A549 (cell line): ENCODE measurements around the gene HEXIM2. TPM values are rescaled to one million over a fixed set of nuclear protein-coding genes. Genes with fewer than 3 reads are reported as not detected.

Experiments used
- BHLHE40 ChIP-seq: IDR thresholded peaks from 2 replicates; pipeline ENCODE4 v1.6.1; 2012; ENCODE audit warnings: low read depth, low read length, inconsistent platforms
- CHD4 ChIP-seq: fragments of 200-600 bp; sonication (generic); IDR thresholded peaks from 2 replicates; pipeline ENCODE4 v1.6.1; 2016; ENCODE audit warnings: antibody characterized with exemption, mild to moderate bottlenecking, borderline replicate concordance
- EHF ChIP-seq: fragments of 250-450 bp; sonication (Bioruptor Pico); IDR thresholded peaks from 2 replicates; pipeline ENCODE4 v1.5.0; 2020; ENCODE audit warnings: mild to moderate bottlenecking
- EHMT2 ChIP-seq: fragments of 200-600 bp; sonication (generic); IDR thresholded peaks from 2 replicates; pipeline ENCODE4 v1.6.1; 2016; ENCODE audit warnings: antibody characterized with exemption, low read depth, mild to moderate bottlenecking, moderate library complexity
- FOSB ChIP-seq: fragments of 250-450 bp; sonication (Bioruptor Pico); IDR thresholded peaks from 2 replicates; pipeline ENCODE4 v1.5.0; 2020; ENCODE audit warnings: mild to moderate bottlenecking, moderate library complexity
- HDAC2 ChIP-seq: fragments of 200-600 bp; sonication (generic); IDR thresholded peaks from 2 replicates; pipeline ENCODE4 v1.6.1; 2016
- HES2 ChIP-seq: fragments of >200 bp; sonication (Bioruptor Twin); formaldehyde crosslinking; IDR thresholded peaks from 2 replicates; pipeline ENCODE4 v1.6.1; 2016
- HOXA7 ChIP-seq: fragments of 250-450 bp; sonication (Bioruptor Pico); IDR thresholded peaks from 2 replicates; pipeline ENCODE4 v1.5.0; 2020; ENCODE audit warnings: mild to moderate bottlenecking, moderate library complexity
- HOXB5 ChIP-seq: fragments of 250-450 bp; sonication (Bioruptor Pico); IDR thresholded peaks from 2 replicates; pipeline ENCODE4 v1.5.0; 2020; ENCODE audit warnings: mild to moderate bottlenecking, moderate library complexity
- JUNB ChIP-seq: fragments of >200 bp; sonication (Bioruptor Twin); formaldehyde crosslinking; IDR thresholded peaks from 2 replicates; pipeline ENCODE4 v1.6.1; 2016
- MAFK ChIP-seq: fragments of 450-650 bp; IDR thresholded peaks from 2 replicates; pipeline ENCODE4 v1.6.1; 2014; ENCODE audit not compliant: partially characterized antibody
- NFE2L2 ChIP-seq: fragments of 150-350 bp; conservative IDR thresholded peaks from 2 replicates; pipeline ENCODE4 v1.6.1; 2014; ENCODE audit warnings: low read length
- NPAS2 ChIP-seq: fragments of 250-450 bp; sonication (Bioruptor Pico); IDR thresholded peaks from 2 replicates; pipeline ENCODE4 v1.8.0; 2022; ENCODE audit warnings: mild to moderate bottlenecking, moderate library complexity, borderline replicate concordance
- NR3C1 ChIP-seq: fragments of >200 bp; sonication (Bioruptor Twin); formaldehyde crosslinking; IDR thresholded peaks from 3 replicates; pipeline ENCODE4 v1.6.1; 2017
- PBX3 ChIP-seq: IDR thresholded peaks from 2 replicates; pipeline ENCODE4 v1.6.1; 2012
- RARB ChIP-seq: fragments of 250-450 bp; sonication (Bioruptor Pico); IDR thresholded peaks from 2 replicates; pipeline ENCODE4 v1.8.0; 2021; ENCODE audit warnings: mild to moderate bottlenecking, moderate library complexity
- SMC3 ChIP-seq: fragments of >200 bp; sonication (Bioruptor Twin); formaldehyde crosslinking; IDR thresholded peaks from 3 replicates; pipeline ENCODE4 v1.6.1; 2018; ENCODE audit warnings: inconsistent platforms
- SREBF2 ChIP-seq: fragments of 450-650 bp; IDR thresholded peaks from 2 replicates; pipeline ENCODE4 v1.6.1; 2014; ENCODE audit warnings: mild to moderate bottlenecking, moderate library complexity
- TP53 ChIP-seq: fragments of 250-450 bp; sonication (Bioruptor Pico); IDR thresholded peaks from 2 replicates; pipeline ENCODE4 v1.5.0; 2021; ENCODE audit warnings: mild to moderate bottlenecking, moderate library complexity
- USF2 ChIP-seq: fragments of 450-650 bp; IDR thresholded peaks from 2 replicates; pipeline ENCODE4 v1.6.1; 2014; ENCODE audit warnings: antibody characterized with exemption
- ZSCAN20 ChIP-seq: fragments of 250-450 bp; sonication (Bioruptor Pico); IDR thresholded peaks from 2 replicates; pipeline ENCODE4 v1.8.0; 2022; ENCODE audit warnings: mild to moderate bottlenecking, moderate library complexity
- polyA plus RNA-seq, 4 experiments: library from polyadenylated mRNA; depleted of rRNA in 3 of 4; stranded (reverse); fragments of >200 nt; fragmentation: RNase III in 1 of 4; extraction: RNeasy Plus Mini Kit Qiagen cat#74134 plus additional on column Dnase treatment in 1 of 4; gene quantifications; 2 replicates in 3 of 4; 3 replicates in 1 of 4; pipeline ENCODE4 v1.2.3, GENCODE V29; 2011 to 2017
- TF ChIP-seq, protein P1 (sequence below): IDR thresholded peaks from 2 replicates; pipeline ENCODE4 v1.6.1; 2012; ENCODE audit warnings: low read depth, borderline replicate concordance
- TF ChIP-seq, protein P2 (sequence below): fragments of 250-450 bp; sonication (Bioruptor Pico); IDR thresholded peaks from 2 replicates; pipeline ENCODE4 v1.5.0; 2021; ENCODE audit warnings: mild to moderate bottlenecking, moderate library complexity, borderline replicate concordance
- TF ChIP-seq, protein P3 (sequence below): IDR thresholded peaks from 2 replicates; pipeline ENCODE4 v1.6.1; 2012
- TF ChIP-seq, protein P4 (sequence below): fragments of >200 bp; sonication (Bioruptor Twin); formaldehyde crosslinking; IDR thresholded peaks from 3 replicates; pipeline ENCODE4 v1.6.1; 2016

The HEXIM2 gene
- polyA plus RNA-seq, 2 of the 4 experiments (the other 2 are of a cell fraction): 15.5 to 23.1 TPM

DNA sequence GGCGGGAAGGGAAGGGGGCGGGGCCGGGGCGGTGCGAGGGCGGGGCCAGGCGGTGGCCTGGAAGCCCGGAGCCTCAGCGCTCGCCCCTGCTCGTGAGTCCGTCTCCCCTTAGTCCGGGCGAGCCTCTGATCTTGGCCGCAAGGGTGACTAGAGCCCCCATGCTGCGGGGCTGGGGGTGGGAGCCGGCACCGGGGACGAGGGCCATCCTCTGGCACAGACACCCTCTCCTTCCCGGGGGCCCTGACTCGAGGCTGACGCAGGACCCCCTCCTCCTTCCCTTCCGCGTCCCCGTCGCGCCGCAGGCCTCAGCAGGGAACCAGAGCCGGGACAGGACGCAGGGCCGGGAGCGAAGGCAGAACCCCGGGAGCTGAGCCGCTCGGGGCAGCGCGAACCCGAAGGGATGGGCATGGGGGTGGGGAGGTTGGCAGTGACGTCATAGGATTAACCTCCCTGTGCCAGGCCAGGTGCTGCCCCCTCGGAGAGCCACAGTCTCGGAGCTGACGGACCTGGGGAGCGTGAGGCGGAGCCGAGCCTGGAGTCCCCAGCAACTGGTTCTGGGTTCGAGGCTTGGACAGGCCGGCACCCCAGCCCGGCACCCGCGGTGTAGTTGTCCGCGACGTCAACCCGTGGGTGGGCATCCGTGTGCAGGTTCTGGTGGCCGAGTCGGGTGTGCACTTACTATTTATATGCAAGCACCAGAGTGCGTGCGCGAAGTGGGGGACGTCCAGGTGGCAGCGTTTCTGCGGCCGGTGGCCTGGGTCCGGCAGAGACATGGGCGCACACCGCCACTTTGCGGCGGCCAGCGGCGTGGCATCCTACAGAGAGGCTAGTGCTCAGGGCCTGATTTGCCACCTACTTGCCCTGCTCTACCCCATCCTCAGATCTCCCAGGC is 28.9 kb upstream of the HEXIM2 start (continued):
- TF ChIP-seq, protein P1, sequence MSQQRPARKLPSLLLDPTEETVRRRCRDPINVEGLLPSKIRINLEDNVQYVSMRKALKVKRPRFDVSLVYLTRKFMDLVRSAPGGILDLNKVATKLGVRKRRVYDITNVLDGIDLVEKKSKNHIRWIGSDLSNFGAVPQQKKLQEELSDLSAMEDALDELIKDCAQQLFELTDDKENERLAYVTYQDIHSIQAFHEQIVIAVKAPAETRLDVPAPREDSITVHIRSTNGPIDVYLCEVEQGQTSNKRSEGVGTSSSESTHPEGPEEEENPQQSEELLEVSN: no peak; the same call in 1 of the 2 replicates
- TF ChIP-seq EHF (CRISPR knock-in tag) (0 out of 2 replicates have a peak, but pooled peaks have one; percentile 32), NPAS2 (CRISPR knock-in tag) (no peak), RARB (CRISPR knock-in tag) (no peak), NR3C1 (no peak), HES2 (no peak), HOXB5 (CRISPR knock-in tag) (peak; percentile 59; the same call in 1 of the 2 replicates), MAFK (no peak), HDAC2 (no peak), CHD4 (peak; percentile 78; the same call in 1 of the 2 replicates), SREBF2 (no peak), JUNB (no peak), SMC3 (peak; percentile 82), BHLHE40 (0 out of 2 replicates have a peak, but pooled peaks have one; percentile 6), HOXA7 (CRISPR knock-in tag) (peak; percentile 59; the same call in 1 of the 2 replicates), NFE2L2 (no peak), PBX3 (0 out of 2 replicates have a peak, but pooled peaks have one; percentile 46), ZSCAN20 (CRISPR knock-in tag) (no peak), TP53 (CRISPR knock-in tag) (no peak), USF2 (no peak), EHMT2 (no peak), FOSB (CRISPR knock-in tag) (0 out of 2 replicates have a peak, but pooled peaks have one; percentile 69)
- TF ChIP-seq, protein P2, sequence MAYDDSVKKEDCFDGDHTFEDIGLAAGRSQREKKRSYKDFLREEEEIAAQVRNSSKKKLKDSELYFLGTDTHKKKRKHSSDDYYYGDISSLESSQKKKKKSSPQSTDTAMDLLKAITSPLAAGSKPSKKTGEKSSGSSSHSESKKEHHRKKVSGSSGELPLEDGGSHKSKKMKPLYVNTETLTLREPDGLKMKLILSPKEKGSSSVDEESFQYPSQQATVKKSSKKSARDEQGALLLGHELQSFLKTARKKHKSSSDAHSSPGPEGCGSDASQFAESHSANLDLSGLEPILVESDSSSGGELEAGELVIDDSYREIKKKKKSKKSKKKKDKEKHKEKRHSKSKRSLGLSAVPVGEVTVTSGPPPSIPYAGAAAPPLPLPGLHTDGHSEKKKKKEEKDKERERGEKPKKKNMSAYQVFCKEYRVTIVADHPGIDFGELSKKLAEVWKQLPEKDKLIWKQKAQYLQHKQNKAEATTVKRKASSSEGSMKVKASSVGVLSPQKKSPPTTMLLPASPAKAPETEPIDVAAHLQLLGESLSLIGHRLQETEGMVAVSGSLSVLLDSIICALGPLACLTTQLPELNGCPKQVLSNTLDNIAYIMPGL (CRISPR knock-in tag): peak; percentile 57; the same call in 1 of the 2 replicates
- TF ChIP-seq, protein P3, sequence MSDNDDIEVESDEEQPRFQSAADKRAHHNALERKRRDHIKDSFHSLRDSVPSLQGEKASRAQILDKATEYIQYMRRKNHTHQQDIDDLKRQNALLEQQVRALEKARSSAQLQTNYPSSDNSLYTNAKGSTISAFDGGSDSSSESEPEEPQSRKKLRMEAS: peak; percentile 71
- TF ChIP-seq, protein P4, sequence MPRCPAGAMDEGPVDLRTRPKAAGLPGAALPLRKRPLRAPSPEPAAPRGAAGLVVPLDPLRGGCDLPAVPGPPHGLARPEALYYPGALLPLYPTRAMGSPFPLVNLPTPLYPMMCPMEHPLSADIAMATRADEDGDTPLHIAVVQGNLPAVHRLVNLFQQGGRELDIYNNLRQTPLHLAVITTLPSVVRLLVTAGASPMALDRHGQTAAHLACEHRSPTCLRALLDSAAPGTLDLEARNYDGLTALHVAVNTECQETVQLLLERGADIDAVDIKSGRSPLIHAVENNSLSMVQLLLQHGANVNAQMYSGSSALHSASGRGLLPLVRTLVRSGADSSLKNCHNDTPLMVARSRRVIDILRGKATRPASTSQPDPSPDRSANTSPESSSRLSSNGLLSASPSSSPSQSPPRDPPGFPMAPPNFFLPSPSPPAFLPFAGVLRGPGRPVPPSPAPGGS: peak; percentile 91; the same call in 2 of the 3 replicates
